Activated CD4-positive, alpha-beta T cell treated with anti-CD3 and anti-CD28 coated beads, Interleukin-2, Interleukin-4, amounts not matched to agents 100 ng/mL and 50 ng/mL, durations not matched to agents 16 hours and 8 hours (primary cell): ENCODE measurements around the gene SPRR2E.
"Not testable (repeated sequence)": the region's sequence is repeated elsewhere in the genome, so short reads cannot be mapped to it uniquely, and the experiment has no call there.

ENCODE experiments used
- DNase-seq: peaks from one replicate; pipeline ENCODE4 v3.0.0-alpha.2; 2020; ENCODE audit warnings: low spot score

SPRR2E gene

GRCh38 chr1:153094426-153094825 lies at the start of gene SPRR2E:
Gene SPRR2E, minus strand, starts transcription at chr1:153094526. Its CDS starts 775 bp downstream, at chr1:153093751.
- DNase-seq: no peak

DNA sequence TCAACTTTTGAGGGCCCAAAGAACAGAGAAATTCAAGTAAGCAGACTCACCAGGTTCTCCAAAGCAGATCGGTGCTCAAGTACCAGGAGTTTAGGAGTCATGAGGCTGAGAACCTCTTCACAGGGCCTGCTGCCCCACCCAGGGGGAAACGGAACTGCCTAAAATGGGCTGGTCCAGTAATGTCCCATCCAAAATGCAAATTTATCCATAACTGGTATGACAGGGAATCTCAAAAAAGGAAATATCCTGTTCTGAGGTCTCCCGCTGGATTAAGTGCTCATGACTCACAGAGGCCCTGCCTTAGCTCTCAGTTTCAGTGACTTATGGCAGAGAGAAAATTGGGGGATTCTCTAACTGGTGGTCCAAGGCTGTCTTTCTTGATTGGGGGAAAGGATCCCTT lies 47.1 kb upstream of the SPRR2E start:
- DNase-seq: no peak

- DNase-seq: no peak
Observed at GRCh38 chr1:153140484-153140883, 46.2 kb upstream of the SPRR2E start.

- no peak for DNase-seq
Observed at GRCh38 chr1:153133743-153134142, 39.4 kb upstream of the SPRR2E start.

- DNase-seq: no peak
Observed at GRCh38 chr1:153133267-153133666, 38.9 kb upstream of the SPRR2E start.

GRCh38 chr1:153128688-153129087 lies 34.4 kb upstream of the SPRR2E start:
- not testable (repeated sequence) for DNase-seq

DNA sequence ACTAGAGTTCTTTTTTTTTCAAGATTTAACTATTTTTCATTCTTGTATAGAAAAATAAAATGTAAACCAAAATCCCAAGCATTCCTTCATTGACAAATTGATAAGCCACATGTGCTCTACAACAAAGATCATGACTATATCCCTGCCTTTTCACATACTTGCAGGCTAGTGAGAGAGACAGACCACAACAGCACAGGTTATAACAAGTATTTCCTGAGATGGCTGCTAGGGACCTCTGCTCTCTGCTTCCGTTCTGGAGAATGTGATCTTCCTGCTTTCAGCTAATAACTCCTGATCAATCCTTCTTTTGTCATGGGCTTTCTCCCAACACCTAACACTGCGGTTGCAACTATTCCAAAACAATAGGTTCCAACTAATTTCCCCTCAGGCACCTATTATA lies 33.0 kb upstream of the SPRR2E start:
- no peak for DNase-seq

GRCh38 chr1:153125536-153125935 lies 31.2 kb upstream of the SPRR2E start:
- DNase-seq: no peak

DNA sequence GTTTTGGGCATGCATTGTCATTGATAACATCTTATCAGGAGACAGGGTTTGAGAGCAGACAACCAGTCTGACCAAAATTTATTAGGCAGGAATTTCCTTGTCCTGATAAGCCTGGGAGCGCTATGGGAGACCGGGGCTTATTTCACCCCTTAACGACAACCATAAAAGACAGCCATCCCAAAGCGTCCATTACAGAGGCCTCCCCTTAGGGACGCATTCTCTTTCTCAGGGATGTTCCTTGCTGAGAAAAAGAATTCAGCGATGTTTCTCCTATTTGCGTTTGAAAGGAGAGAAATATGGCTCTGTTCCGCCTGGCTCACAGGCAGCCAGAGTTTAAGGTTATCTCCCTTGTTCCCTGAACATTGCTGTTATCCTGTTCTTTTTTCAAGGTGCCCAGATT lies 29.5 kb upstream of the SPRR2E start:
- not testable (repeated sequence) for DNase-seq

GRCh38 chr1:153122831-153123421 lies 28.6 kb upstream of the SPRR2E start:
- DNase-seq: no peak

- DNase-seq: no peak
Observed at GRCh38 chr1:153120945-153121344, 26.6 kb upstream of the SPRR2E start.

GRCh38 chr1:153119491-153119971 lies 25.2 kb upstream of the SPRR2E start:
- DNase-seq: no peak

- not testable (repeated sequence) for DNase-seq
Observed at GRCh38 chr1:153115264-153115663, 20.9 kb upstream of the SPRR2E start.

DNA sequence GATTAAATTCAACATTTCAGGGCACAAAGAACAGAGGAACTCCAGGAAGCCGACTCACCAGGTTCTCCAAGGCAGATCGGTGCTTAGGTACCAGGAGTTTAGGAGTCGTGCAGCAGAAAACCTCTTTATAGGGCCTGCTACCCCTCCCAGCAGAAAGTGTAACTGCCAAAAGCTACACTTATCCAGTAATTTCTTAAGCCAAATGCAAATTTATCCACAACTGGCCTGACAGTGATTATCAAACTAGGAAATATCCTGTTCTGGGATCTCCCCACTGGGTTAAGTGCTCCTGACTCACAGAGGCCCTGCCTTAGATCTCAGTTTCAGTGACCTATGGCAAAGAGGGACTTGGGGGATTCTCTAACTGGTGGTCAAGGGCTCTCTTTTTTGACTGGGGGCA lies 19.1 kb upstream of the SPRR2E start, which contains the start of gene SPRR2F:
SPRR2F (minus strand) TSS at position 101 of the 400 bp plus-strand sequence. CDS start 783 bp downstream, outside the sequence.
- no peak for DNase-seq

DNA sequence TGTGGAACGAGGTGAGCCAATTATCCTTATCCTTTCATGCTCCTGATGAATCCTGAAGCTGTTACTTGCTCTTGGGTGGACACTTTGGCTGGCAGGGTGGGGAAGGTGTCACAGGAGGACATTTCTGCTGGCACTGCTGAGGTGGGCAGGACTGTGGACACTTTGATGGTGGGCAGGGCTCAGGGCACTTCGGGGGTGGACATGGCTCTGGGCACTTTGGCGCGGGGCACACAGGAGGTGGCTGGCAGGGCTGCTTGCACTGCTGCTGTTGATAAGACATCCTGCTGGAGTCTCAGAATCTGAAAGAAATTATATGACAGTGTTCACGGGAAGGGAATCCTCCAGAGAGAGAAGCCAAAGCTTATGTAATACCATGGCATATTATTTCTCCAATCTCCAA lies 18.1 kb upstream of the SPRR2E start:
- not testable (repeated sequence) for DNase-seq

DNA sequence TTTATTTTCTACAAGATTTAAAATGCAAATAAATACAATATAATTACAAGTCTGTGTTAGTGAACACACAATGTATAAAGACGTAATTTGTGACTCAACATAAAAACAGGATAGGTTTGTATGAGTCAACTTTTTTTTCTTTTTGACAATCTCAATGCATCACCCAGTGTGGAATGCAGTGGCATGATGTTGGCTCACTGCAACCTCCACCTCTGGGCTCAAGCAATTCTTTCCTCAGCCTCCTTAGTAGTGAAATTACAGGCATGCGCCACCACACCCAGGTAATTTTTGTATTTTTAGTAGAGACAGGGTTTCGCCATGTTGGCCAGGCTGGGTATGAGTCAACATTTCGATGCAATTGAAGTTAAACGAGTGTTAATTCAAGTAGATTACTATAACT lies 5.9 kb upstream of the SPRR2E start:
- peak; percentile 14 for DNase-seq

- DNase-seq: no peak
Observed at GRCh38 chr1:153099461-153100045, 5.2 kb upstream of the SPRR2E start.

DNA sequence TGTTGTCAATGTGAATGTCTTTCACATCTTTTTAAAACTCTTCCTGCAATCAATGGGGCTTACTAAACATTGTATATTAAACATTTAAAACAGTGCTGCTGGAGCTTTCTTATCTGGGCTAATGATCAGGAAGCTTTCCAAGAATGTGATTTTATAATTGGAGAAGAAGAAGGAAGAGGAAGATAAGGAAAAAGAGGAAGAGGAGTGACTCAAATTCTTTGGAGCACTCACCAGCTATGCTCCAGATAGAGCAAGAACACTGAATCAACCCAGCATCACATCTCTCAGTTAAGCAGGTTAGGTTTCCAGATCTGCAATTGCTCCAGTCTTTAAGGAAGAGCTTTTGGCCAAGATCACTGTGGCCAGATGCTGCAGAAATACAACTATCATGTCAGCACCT lies 1.4 kb upstream of the SPRR2E start:
- DNase-seq: no peak

DNA sequence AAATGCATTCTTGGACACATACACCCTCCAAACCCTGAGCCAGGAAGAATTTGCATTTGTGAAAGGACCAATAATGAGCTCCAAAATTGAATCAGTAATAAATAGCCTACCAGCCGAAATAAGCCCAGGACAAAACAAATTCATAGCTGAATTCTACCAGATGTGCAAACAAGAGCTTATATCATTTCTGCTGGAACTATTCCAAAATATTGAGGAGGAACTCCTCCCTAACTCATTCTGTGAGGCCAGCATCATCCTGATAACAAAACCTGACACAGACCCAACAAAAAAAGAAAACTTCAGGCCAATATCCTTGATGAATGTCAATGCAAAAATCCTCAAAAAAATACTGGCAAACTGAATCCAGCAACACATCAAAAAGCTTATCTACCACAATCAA lies 6.7 kb downstream of the SPRR2E start:
- no peak for DNase-seq

DNA sequence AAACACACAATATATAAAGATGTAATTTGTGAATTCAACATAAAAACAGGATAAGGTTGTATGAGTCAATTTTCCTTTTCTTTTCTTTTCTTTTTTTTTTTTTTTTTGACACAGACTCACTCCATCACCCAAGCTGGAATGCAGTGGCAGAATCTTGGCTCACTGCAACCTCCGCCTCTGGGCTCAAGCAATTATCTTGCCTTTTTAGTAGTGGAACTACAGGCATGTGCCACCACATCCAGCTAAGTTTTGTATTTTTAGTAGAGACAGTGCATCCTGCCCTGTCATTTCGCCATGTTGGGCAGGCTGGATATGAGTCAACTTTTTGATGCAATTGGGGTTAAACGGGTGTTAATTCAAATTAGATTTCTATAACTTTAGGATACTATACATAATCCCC lies 12.6 kb downstream of the SPRR2E start:
- no peak for DNase-seq

GRCh38 chr1:153072806-153073726 lies 21.3 kb downstream of the SPRR2E start:
- DNase-seq: no peak

GRCh38 chr1:153071511-153071910 lies 22.8 kb downstream of the SPRR2E start, which contains the start of gene SPRR2B:
Gene SPRR2B, minus strand, starts transcription at chr1:153071611. Its CDS starts 772 bp downstream, at chr1:153070839.
- no peak for DNase-seq

- DNase-seq: no peak
Observed at GRCh38 chr1:153070243-153070642, 24.1 kb downstream of the SPRR2E start.
